NCI-H2107 treated with DMSO at 0.1 percent for 48 hours (cell line): ENCODE results near the gene GAB4.

Experiments
- DNase-seq: peaks from one replicate; lab custom pipeline; 2025; ENCODE audit not compliant: unreplicated experiment; lab: John Stamatoyannopoulos, UW

GAB4 gene

DNA sequence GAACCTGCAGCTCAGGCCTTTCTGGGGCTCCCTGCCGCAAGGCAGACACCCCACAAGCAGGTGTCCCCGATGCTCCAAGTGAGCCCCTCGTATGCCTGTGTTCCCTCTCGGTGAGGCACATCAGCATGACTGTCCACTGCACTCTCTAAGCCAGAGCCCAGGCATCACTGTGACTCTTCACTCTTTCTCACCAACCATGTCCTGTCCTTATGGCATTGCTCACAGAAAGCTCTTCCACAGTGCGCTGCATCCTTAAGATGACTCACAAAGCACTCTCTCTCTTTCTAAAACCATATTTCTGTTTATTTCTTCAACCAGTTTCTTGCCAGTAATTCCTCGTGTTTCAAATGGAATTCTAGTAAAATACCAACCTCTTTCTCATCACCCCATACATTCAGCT, 18.1 kb downstream of the GAB4 start:
- DNase-seq, result no peak

DNA sequence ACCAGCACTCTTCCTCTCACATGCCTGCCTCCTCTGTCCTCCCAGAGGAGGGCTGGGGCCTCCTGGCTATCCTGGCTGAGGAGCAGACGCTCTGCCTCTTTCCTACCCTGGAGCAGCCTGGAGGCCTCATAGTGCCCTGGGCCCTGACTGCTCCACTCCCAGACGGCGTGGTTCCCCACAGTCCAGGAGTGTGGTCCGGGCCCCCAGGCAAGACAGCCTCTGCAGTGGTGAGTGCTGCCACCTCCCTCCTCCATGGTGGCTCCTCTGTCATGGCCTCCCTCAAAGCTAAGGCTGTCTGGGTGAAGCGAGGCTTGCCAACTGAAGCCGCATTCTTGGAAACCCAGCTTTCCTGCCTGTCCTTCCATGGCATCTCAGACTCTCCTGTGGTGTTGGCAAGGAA, 19.8 kb downstream of the GAB4 start:
- no peak for DNase-seq

DNA sequence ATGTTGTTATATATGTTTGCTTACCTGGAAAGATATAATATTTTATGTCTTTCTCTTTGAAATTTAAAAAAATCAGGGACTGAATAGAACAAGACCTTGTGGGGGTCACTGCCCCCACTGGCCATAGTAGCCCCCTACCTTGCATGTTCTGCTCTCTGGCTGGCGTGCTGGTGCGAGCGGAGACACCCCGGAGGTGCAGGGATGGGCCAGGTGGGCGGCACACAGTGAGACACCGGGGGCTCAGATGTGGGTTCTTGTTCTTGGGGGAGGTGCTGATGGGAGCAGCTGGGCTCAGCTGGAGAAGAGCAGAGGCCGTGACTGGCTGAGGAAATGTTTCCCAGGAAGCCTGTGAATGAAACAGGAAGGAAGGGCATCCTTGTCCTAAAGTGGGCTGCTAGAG, 20.2 kb downstream of the GAB4 start:
- no peak for DNase-seq

DNA sequence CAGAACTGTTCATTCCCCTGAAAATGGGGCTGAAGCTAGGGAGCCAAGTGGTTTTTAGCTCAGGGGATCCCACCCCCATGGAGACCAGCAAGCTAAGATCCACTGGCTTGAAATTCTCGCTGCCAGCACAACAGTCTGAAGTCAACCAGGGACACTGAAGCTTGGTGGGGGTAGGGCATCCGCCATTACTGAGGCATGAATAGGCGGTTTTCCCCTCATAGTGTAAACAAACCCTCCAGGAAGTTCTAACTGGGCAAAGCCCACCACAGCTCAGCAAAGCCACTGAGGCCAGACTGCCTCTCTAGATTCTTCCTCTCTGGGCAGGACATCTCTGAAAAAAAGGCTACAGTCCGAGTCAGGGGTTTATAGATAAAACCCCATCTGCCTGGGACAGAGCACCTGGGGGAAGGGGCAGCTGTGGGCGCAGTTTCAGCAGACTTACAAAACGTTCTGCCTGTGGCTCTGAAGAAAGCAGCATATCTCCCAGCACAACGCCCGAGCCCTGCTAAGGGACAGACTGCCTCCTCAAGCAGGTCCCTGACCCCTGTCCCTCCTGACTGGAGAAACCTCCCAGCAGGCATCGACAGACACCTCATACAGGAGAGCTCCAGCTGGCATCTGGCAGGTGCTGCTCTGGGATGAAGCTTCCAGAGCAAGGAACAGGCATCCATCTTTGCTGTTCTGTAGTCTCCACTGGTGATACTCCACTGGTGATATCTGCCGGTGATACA, 32.7 kb downstream of the GAB4 start:
- no peak for DNase-seq

DNA sequence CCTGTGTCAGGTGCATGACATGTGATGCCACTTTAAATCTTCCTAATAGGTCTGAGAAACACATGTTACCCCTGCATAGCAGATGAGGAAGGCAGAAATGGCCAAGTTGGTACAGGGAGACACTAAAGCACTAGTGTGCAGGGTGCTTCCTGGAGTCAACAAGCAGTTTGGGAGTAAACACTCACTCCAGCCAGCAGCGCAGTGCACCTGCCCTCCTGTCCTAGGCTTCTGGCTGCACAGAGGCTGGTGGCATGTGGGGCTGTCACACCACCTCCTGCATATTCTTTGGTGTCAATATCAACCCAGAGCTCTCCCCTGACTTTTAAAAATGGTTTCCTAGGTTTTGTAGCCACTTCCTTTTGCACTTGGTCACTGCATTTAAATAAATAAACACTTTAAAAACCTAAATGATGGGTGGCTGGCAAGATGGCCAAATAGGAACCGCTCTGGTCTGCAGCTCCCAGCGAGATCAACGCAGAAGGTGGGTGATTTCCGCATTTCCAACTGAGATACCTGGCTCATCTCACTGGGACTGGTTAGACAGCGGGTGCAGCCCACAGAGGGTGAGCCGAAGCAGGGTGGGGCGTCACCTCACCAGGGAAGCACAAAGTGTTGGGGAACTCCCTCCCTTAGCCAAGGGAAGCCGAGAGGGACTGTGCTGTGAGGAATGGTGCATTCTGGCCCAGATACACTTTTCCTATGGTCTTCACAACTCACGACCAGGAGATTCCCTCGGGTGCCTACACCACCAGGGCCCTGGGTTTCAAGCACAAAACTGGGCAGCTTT, 33.5 kb downstream of the GAB4 start:
- no peak for DNase-seq

DNA sequence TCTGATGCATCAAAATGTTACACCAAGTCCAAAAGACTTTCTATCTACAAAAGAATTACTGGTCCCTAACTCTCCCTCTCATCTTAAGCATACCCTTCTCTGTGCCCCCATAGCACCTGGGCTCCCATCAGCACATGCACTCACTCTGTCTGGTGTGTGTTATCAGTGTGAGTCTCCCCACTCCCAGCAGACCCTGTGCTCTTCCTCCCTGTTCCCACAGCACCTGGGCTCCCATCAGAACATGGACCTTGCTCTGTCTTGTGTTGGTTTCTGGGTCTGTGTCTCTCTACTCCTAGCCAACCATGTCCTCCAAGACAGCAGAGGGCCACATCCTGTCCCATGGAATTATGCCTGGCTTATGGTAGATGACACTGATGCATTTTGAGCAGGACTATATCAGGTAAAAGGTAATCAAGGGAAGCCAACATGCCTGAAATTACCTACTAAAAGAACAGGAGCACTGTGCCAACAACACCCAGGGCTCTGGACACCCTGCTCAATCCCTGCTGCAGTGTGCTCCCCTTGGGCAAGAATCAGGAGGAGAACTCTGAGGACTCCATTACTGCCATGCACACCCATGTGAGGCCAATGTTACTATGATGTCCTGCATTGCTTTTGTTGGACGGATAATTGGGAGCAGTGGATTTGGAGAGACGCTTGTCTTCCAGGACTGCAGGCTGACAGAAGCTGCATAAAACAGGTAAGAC, 34.3 kb downstream of the GAB4 start:
- DNase-seq, result no peak

DNA sequence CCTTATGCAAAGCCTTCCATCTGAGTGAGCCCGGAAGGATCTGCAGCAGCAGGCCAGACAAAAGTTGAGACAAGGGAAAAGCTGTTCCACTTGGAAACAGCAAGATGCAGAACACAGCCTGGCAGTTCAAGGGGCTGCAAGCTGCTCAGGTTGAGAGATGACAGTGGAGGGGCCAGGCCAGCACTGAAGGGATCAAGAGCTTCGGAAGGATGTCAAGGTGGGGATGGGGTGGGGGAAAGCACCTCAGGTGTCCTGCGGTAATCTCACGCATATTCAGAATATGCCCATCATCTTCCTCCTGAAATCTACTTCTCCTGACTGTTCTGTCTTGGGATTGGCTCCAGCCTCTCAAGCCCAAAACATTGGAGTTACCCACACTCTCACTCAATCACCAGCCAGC, 35.7 kb downstream of the GAB4 start:
- DNase-seq, result no peak

DNA sequence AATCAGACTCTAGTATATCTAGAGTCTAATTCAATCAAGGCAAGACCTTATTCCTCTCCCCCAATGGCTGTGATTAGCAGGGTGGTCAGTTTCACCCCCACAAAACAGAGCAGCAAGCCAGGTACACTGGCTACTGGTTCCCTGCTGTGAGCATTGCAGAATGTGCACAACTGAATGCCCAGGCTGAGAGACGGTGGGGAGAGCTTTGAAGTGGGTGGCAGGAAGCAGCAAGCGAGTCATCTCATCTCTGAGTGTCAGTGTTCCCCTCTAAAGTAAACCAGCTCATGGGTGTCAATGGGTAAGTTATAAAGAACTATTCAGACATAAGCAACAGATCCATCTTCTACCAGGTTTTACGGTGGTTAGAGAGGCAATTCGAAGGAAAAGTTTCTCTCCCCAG, 37.6 kb downstream of the GAB4 start:
- no peak for DNase-seq

DNA sequence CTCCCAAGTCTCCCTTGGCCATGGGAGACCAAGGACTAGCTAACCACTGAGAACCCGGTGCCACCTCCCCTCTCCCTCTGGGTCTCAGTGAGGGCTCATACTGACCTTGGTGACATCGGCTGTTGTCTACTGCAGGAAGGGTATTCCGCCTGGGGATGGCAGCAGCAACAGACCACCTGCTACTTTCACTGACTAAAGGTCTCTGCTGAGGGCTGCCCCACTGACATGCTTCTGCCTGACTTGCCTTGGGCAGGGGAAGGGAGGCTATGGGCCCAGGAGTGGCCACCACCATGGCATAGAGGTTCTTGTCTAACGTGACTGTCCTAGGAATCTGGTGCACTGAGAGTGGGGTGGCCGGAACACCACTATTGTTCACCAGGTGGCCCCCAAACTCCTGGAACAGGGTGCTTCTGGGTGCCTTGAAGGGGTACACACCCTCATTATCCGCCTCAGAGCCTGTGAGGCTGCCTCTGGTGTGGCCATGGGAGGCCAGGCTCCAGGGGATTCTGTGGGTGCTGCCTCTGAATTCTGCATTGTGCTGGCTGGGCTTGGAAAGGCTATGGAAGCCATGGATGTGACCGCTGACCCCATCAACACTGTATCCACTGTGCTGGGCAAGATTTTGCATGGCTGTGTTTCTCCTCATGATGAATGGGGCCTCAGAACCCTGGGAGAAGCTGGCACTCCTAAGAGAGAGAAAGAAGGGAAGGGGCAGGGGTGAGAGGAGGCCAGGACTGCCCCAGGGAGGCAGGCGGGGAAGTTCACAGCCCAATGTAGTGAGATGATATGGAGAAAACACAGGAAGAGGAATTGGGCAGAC, 38.3 kb downstream of the GAB4 start:
- DNase-seq, result no peak

DNA sequence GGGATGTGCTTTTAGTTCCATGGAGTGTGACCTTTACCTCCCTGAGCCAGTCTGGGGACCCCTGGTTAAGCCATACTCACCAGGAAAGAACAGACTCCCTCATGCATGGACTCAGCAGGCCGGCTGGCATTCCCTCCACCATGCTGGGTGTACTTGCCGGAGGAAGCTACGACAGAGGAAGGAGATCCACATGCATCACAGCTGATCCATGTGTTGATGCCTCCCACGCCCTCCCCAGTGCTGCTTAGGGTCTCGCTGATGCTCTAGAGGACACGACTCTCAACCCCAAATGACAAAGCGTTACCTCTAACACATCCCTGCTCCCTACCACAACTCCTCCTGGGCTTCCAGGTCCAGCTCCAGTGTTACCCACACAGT, 39.8 kb downstream of the GAB4 start:
- no peak for DNase-seq

DNA sequence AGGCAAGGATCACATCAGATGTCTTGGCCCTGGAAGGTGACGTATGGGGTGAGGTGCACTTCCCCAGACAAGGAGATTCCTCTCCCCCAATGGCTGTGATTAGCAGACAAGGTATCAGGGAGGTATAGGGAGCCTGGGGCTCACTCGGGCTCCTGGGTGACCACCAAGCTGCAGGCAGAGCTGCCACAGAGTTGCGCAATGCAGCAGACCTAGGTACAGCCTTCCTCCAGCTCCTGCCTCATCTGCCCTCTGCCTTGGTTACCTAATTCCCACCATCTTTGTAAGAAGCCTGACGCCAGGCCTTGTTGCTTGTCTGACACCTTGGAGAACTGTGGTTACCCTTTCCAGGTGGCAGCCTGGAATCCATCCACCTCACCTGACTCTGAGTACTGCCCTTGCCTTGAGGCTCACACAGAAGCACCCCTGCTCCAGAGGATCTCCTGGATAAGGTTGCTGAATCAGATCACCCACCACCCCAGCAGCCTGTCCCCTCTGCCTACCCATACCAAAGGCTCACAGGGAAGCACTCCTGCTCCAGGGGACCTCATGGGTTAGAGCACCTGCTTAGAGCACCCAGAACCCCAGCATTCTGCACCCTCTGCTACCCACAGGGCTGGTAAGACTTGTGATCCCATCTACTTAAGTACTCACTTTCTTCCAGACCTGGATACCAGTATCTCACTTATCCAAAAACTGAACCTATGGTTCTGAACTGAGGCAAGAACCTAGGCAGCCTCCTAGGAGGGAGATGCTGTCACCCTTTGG, 40.4 kb downstream of the GAB4 start:
- DNase-seq, result no peak

DNA sequence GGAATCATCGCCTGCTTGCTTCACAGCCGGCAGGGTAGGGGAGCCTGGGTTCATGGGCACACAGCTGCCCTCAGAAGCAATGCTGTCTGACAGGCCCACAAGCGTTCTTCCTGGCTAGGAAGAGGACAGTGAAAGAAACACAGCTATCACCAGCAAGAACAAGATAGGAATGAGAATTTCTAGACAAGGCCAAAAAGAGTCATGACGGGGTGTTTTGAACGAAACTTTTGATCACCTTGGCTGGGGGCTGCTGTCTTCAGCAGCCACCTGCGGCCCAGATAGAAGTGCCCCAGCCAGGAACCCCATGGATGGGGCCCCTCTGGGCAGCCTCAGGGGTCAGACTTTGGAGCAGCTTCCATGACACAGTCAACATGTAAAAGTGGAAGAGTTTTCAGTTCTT, 41.8 kb downstream of the GAB4 start:
- no peak for DNase-seq

DNA sequence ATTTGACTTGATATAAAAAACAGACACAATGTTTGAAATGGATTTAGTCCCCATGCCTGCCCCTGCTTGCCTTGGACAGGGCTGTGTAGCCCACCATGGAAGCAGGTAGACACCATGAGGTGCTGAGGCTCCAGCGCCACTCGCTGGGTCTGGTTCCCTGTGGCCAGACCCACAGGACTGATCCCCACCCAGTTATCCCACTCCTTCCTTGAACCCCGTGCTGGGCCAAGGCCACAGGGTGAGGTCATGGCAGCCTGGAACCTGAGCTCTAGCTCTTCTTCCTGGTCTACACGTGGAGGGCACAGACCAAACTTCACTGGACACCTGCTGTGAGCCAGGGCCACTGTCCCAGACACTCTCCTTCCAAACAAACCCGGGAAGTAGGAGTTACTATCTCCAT, 42.5 kb downstream of the GAB4 start:
- no peak for DNase-seq

DNA sequence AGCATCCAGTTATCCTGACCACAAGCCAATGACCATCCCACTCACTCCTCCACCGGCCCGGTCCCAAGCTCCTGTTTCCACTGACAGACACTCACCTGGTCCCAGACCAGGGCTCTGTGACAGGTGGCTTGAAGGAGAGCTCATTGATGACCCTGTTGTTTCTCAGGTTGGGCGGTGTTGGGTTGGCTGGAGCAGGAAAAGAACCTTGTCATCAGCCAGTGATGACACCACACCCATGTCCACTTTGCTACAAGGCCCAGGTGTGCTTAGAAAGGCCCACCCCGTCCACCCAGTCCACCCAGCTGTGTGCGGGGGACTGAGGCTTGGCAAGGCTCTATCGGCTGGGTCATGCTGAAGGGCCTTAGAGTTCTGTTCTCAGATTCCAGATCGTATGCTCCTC, 42.9 kb downstream of the GAB4 start:
- no peak for DNase-seq

DNA sequence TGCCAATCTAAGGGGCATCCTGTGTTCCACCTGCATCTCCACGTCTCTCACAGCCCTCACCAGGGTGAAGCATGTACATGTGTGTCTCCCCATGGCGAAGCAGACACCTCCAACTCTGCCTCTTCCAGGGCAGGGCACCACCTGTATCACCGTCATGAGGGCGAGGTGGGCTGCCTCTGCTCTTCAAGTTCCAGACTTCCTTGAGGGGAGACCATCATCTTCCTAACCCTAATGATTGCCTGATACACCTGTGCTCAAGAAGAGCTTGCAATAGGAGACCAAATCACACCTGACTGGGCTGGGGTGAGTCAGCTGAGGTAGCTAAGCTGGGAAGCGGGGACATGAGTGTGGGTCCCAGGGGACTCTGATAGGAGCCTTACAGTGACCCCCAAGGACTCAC, 43.7 kb downstream of the GAB4 start:
- DNase-seq, result no peak

DNA sequence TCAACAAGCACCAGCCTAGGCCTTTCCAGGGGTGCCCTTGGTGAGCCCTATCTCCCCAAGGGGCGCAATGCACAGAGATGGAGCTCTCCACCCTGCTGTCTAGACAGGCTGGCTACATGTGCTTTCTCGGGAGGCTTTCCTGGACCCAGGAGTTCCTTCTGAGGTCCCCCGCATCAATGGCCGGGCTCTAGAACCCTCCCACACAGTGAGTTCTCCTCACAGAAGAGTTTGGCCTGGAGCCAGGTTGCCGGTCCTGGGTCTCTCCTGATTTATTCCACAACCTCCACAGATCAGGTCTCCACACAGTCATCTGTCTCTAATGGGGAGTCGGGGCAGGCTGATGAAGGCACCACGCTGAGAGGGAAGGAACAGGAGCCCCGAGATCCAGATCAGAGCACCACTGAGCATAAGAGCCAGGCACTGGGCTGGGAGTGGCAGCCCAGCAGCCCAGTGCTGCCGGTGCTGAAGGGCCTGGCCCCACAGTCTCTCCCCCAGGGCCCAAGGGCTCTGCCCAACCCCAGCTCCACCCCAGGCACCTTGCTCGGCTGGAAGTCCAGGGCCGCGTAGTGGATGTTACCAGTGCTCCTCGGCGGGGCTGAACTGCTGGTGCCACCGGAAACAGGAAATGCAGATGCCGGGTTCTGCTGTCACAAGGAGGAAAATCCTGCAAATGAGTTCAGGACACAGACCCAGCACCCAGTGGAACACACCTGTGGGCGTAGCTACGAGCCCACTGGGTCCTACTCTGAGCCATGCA, 44.7 kb downstream of the GAB4 start:
- no peak for DNase-seq

DNA sequence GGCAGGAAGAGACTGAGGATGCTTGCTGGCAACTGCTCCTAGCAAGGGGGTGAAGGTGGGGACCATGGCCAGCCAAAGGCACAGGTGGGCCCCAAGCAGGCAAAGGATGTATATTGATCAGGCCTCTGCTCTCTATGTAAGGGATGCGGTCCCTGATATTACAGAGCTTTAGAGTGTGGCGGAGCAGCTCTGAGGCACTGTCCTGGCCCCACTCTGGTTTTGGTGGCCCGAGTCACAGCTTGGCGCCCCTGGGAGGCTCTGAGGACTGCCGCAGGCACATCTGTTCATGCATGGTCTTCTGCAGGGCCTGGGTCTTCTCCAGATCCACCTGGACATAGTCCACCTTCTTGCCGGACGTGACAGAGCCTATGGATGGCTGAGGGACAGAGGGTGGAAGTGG, 45.5 kb downstream of the GAB4 start:
- DNase-seq, result no peak

DNA sequence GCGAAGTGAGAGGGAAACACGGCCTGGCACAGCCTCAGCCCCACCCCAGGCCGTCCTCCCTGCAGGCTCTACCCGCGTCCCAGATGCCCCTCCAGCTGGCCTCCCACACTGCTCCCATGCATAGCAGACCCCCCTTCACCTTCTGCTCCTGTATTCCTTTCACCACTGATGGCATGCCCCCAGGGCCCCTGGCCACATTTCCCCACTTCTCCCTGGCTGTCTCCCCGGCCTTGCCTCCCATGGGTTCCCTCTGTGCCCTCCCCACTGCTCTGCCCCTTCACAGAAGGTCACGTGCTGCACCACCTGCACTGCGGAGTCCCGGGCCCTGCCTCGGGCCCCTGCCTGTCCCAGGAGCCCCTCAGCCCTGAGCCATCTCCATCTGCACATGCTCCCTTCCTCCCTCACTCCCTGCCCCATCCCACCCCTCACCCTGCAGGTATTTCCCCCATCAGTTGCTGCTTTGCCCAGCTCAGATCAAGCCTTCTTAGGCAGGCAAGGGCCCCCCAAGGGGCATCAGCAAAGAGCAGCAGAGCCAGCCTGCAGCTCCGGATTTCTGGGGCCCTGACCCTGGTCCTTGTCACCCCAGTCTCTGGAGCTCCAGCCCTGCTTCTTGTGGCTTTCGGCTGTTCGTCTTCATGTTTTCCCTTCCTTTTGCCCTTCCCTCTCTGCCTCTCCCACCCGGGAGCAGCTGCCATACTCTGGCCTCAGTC, 46.4 kb downstream of the GAB4 start:
- no peak for DNase-seq

DNA sequence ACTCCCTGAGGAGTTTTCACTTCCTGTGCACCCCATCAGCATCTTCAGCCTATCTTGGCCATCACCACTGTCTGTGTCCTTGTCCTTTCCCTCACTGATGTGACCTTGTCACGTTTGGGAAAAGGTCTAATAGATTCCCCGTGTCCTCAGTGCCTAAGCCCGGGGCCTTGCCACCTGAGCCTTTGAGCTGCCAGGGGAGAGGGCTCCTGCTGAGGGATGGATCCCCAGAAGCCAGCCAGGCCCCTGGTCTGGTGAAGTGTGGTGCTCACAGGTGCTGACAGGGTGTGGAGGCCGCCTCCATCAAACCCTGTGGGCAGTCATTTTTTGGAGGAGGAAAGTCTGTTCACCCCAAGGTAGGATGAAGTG, 47.2 kb downstream of the GAB4 start:
- no peak for DNase-seq
